ENCODE data around the gene DCLK2.

DCLK2 gene

GRCh38 chr4:150078041-150078578 is at the start of gene DCLK2:
DCLK2 (plus strand) TSS chr4:150078445; CDS start chr4:150079028, 583 bp downstream.
- FAIRE-seq, result peak; percentile 92
- peak; percentile 67 for DNase-seq (ENCODE audit: insufficient read length, low spot score)

GRCh38 chr4:150032541-150032940 is 45.7 kb upstream of the DCLK2 start:
- FAIRE-seq (no peak), DNase-seq (ENCODE audit: insufficient read length, low spot score) (no peak)

GRCh38 chr4:150033081-150033480 is 45.2 kb upstream of the DCLK2 start:
- FAIRE-seq (peak; percentile 33), DNase-seq (ENCODE audit: insufficient read length, low spot score) (no peak)

- no peak for DNase-seq (ENCODE audit: insufficient read length, low spot score)
- no peak for FAIRE-seq
Measured at GRCh38 chr4:150033901-150034300, 44.3 kb upstream of the DCLK2 start.

- FAIRE-seq (no peak), DNase-seq (ENCODE audit: insufficient read length, low spot score) (no peak)
Measured at GRCh38 chr4:150037251-150037856, 40.9 kb upstream of the DCLK2 start.

DNA sequence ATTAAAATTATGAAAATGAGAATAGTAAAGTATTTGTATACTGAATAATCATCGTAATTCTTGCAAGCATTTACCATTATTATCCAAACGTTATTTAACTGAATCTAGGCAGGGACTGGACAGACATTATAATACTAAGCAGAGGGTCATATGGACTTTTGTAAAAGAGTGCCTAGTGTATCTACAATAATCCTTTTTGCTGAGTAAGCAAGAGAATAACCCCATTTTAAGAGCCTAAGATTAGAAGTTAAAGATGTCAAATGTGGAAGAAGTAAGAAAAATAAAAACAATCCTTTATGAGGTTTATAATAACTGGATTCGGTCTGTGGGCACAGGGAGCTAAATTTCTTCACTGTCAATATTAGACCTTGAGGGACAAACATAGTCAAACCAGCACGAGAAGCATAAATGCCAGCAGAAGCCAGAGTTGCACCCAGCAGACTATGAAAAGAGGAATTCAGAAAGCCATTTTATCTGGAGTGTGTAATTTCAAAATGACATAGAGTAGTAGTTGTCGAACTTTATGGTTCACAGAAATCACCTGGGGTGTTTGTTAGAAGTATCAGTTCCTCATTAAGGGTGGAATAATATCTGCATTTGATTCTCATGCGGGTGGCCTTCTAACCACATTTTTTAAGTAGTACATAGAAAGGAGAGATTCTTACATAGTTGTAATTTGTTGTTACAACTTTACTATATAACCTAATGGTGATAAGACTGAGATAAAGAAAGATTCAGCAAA is 39.7 kb upstream of the DCLK2 start:
- DNase-seq (ENCODE audit: insufficient read length, low spot score) (no peak), FAIRE-seq (no peak)

- FAIRE-seq (peak; percentile 16), DNase-seq (ENCODE audit: insufficient read length, low spot score) (no peak)
Measured at GRCh38 chr4:150039274-150040127, 38.7 kb upstream of the DCLK2 start.

- FAIRE-seq, result no peak
Measured at GRCh38 chr4:150044517-150044916, 33.7 kb upstream of the DCLK2 start.

DNA sequence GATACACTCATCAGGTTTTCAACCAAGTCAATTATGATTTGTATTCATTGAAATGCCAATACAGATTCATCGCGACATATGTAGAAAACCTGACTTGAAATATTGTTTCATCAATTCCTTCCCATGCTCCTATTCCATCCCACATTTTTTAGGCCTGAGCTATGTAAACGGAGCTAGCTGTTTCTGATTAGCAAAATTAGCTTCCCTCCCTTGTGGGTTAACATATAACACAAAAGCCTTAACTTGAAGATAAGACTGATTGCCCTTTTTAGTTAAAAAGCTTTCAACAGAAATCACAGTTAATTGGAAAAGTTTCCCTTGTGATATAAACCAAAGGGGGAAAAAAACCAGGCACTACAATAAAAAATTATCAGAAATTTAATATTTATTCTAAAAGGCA is 32.8 kb upstream of the DCLK2 start:
- no peak for DNase-seq (ENCODE audit: insufficient read length, low spot score)
- no peak for FAIRE-seq

More at GRCh38 chr4:150044517-150044916, 33.7 kb upstream of the DCLK2 start:
- DNase-seq (ENCODE audit: insufficient read length, low spot score), result no peak

DNA sequence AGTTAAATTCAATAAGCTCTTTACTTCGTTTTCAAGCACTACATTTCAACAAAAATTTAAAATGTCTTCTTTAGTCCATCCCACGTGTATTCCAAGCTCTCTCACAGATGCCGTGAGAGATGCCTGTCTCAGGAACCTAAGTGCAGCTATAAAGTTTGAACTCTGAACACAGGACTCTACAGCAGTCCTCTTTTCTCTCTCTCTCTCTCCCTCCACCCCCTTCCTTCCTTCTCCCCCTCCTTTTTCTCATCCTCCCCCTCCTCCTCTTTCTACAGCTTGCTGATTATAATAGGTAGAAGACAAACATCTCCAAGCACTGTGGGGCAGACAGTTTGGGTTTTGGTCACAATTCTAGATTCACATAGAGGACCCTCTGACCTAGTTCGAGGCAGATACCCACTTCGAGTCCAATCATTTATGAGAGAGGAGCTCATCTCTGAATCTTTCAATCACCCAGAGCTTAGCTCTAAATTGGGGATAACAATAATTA is 31.5 kb upstream of the DCLK2 start:
- FAIRE-seq, result no peak
- no peak for DNase-seq (ENCODE audit: insufficient read length, low spot score)

DNA sequence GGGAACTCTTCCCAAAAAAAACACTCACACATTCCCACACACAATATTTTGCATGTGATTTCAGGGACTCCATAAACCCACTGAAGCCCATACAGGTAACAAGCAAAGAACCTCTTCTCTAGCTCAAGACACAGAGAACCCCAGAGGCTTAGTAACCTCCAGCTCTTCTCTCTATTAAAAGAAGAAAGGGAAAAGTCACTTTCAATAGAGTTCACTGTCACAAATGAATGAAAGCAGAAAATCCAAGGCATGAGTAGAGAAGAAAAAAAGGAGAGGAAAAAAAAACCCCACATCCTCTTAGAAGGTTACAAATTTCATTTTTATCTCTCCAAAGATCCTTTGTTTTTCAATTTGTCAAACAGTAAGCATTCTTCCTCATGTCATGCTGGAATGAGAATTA is 30.7 kb upstream of the DCLK2 start:
- no peak for FAIRE-seq
- no peak for DNase-seq (ENCODE audit: insufficient read length, low spot score)

- DNase-seq (ENCODE audit: insufficient read length, low spot score) (no peak), FAIRE-seq (no peak)
Measured at GRCh38 chr4:150049682-150050081, 28.6 kb upstream of the DCLK2 start.

GRCh38 chr4:150050566-150050965 is 27.7 kb upstream of the DCLK2 start:
- DNase-seq (ENCODE audit: insufficient read length, low spot score) (no peak), FAIRE-seq (no peak)

GRCh38 chr4:150051111-150051510 is 27.1 kb upstream of the DCLK2 start:
- FAIRE-seq (no peak), DNase-seq (ENCODE audit: insufficient read length, low spot score) (no peak)

DNA sequence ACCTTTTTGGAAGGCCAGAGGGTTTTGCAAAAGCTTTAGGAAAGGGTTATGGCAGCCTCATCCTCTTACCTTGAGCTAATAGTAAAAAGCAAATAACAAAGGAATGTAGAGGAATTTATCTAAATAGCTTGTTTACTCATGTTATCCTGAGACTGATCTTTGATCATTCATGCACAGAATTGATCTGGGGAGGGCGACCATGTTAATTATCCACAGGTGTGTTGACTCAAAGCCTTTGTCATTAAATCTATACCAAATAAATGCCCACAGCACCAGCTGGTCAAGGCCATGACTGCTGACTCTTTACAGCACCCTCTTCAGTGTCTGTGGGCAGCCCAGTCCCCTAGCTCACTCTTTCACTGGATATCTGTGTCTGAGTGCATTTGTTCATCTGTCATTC is 22.8 kb upstream of the DCLK2 start:
- DNase-seq (ENCODE audit: insufficient read length, low spot score) (no peak), FAIRE-seq (no peak)

DNA sequence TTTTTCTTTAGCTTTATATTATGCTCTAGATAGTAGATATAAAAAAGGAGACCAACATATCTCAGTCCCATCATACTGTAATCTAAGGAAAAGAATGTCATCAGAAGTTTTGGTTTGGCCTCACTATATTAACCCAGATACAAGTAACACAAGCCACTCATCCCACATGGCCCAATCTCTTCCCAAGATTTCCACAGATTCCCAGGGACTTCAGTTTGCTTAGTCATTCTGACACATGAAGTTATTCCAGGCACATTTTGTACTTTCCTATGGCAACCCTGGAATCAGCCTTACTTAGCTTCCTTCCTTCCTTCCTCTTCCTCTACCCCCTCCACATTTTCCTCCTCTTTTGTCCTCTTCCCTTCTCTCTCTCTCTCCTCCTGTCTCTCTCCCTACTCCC is 21.7 kb upstream of the DCLK2 start:
- no peak for FAIRE-seq
- DNase-seq (ENCODE audit: insufficient read length, low spot score), result no peak

DNA sequence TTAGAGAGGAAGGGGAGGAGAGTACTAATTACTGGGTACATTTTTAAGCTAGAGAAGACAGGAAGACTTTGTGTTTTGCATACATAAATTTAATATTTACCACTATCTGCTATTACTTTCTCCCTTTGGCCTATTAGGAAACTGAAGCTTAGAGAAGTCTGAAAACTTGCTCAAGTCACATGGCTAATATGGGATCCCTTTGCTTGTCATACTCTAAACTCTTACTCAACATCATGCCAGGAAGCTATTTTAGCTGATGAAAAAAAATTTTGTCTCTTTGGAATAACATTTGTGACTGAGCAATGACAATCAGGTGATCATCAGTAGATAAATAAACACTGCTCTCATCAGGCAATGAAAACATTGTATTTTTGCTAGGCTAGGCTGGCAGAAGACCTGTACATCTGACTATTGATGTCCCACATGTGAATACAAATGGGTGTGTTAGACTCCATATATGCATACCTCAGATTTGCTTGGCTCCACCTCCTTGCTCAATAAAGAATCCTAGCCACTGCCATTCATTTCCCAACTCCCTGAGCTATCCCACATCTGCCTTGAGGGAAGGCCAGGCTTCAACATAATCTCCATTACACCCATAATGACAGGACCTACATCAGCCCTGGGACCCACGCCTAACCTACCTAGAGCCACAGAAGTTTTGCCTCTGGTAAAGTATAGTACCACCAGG is 17.0 kb upstream of the DCLK2 start:
- no peak for DNase-seq (ENCODE audit: insufficient read length, low spot score)
- FAIRE-seq, result no peak

DNA sequence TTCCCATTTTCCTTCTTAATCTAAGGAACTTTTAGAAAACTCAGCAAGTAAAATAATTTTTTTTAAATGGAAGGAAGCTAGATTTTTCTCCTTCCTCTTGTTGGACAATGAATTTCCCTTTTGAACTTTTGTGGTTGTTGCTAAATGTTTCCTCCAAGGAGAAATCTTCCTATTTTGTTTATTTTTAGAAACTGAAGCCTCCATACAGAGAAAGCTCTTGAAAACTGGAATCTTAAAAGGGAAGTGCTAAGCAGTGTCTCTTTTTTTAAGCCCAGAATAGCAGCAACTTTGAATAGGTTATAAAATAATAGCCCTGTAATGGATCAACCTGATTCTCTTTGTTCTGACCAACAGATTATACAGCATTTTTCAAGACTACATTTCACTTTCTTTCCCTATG is 15.1 kb upstream of the DCLK2 start:
- no peak for DNase-seq (ENCODE audit: insufficient read length, low spot score)
- no peak for FAIRE-seq

GRCh38 chr4:150065740-150066139 is 12.5 kb upstream of the DCLK2 start:
- FAIRE-seq (no peak), DNase-seq (ENCODE audit: insufficient read length, low spot score) (no peak)

DNA sequence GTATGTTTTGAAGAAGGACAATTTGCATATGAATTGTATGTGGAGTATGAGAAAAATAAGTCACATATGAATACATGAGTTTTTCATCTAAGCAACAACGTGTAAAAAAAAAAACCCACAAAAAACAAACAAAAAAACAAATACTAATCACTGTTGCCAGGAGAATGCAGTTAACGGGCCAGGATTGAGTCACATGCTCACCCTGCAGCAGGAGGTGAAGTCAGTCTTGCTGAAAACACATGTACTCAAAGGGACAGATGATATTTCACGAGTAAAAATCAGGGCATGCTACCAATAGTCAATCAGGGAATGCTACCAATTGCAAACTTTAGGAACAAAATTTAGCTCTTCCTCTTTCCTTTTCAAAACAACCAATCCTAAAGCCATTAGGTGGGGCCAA is 10.4 kb upstream of the DCLK2 start:
- FAIRE-seq (no peak), DNase-seq (ENCODE audit: insufficient read length, low spot score) (no peak)

Measured in HTR-8/SVneo (cell line).